KBM-7 (cell line): ENCODE measurements around the gene RNF213.
"Not testable (repeated sequence)": the region's sequence is repeated elsewhere in the genome, so short reads cannot be mapped to it uniquely, and the experiment has no call there.

ENCODE experiments used
- DNase-seq: peaks from one replicate; pipeline ENCODE4 v3.0.0-alpha.2; 2015
- in situ Hi-C: fragments of 300-500 bp; cut with MboI; formaldehyde crosslinking; loops from 2 replicates; pipeline ENCODE4 v1.14.3; 2020; ENCODE audit warnings: low sequenced_read_pairs, low pct_unique_long_range_greater_than_20kb, mixed read lengths

Gene RNF213

DNA sequence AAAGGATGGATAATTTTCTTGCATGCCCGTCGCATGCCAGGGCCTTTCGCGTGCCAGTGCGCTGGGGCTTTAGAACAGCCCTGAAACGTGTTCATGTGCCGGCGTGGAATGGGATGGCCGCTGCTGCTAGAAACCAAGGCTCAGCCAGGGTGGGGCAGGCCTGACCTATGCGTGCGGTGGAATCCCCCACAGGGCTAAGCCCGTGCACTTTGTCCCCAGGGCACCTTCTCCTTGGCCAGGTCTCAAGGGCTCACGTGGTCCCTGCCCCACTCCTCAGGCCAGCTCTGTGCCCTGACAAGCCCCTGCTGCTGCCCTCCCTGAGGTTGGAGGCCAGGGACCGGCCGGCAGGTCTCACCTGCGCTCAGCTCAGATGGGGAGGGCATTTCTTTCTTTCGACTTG, 13.1 kb upstream of the RNF213 start:
- in situ Hi-C loops, result no loop called here
- DNase-seq, result no peak

DNA sequence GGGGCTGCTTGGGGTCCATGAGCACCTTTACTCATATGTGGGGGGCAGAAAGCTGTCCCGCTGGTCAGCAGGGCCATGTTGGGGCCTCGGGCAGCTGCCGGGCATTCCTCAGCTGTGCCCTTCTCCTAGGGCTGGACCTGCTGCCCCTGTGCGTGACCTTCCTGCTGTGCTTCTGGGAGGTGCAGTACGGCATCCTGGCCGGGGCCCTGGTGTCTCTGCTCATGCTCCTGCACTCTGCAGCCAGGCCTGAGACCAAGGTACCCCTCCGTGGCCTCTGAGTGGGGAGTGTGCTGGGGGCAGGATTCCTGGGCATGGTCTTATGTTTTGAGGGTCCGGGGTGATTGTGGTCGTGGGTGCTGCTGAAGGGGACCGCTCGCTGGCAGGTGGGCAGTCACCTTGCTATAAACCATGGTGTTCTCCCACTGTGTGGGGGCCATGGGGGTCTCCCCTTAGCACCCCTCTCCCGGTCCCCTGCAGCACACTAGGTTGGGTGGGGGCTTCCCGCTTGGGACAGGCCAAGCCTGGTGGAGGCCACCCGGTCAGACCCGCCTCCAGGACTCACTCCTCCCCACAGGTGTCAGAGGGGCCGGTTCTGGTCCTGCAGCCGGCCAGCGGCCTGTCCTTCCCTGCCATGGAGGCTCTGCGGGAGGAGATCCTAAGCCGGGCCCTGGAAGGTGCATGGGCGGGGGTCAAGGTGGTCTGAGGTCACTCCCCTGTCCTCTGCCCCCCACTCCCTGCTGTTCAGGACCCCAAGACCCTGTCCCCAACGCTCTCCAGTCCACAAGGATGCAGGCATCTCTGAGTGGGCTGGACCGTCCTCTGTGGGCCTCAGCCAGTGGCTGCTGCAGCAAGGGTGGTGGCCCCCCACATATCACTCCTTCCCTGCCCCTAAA, 12.4 kb upstream of the RNF213 start:
- in situ Hi-C loops, result no loop called here
- DNase-seq, result no peak

DNA sequence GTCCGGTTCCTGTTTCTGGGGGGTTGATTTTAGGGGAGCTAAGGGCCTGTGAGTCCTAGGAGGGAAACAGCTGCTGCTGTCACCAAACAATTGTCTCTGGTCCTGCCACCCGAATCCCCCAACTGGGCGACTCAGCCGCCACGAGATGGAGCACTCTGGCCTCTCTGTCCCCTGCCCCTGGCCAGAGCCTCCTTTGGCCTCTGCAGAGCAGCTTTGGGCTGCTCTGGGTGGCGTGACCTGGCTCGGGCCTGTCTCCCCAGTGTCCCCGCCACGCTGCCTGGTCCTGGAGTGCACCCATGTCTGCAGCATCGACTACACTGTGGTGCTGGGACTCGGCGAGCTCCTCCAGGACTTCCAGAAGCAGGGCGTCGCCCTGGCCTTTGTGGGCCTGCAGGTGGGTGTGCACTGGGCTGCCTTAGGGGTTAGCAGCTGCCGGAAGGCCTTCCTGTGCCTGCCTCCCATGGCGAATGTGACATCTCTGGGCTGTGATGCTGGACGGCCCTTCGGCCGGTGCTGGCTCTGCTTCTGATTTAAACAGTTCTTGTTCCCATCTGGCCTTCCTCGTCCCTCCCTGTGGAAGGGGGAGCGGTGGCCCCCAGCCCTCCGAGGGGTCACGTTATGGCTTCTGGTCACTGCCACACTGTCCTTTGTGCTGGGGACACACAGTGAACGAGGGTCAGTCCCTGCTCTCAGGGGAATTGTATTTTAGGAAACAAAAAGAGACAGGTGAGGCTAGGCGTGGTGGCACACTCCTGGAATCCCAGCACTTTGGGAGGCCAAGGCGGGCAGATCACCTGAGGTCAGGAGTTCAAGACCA, 11.6 kb upstream of the RNF213 start:
- in situ Hi-C loops, result no loop called here
- DNase-seq, result no peak

GRCh38 chr17:80251966-80252365, 8.7 kb upstream of the RNF213 start:
- DNase-seq, result no peak
- in situ Hi-C loops, result no loop called here

DNA sequence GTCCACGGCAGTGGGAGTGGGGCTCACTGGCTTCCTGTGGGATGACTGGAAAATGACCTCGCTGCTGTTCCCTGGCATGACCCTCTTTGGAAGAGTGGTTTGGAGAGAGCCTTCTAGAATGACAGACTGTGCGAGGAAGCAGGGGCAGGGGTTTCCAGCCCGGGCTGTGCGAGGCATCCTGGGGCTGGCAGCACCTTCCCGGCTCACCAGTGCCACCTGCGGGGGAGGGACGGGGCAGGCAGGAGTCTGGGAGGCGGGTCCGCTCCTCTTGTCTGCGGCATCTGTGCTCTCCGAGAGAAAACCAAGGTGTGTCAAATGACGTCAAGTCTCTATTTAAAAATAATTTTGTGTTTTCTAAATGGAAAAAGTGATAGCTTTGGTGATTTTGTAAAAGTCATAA, 7.8 kb upstream of the RNF213 start:
- in situ Hi-C loops, result no loop called here
- peak; percentile 67 for DNase-seq

- DNase-seq, result no peak
- in situ Hi-C loops, result no loop called here
Measured at GRCh38 chr17:80253631-80254395, 6.8 kb upstream of the RNF213 start.

GRCh38 chr17:80254396-80255251, 6.0 kb upstream of the RNF213 start:
- peak; percentile 86 for DNase-seq
- in situ Hi-C loops, result no loop called here

DNA sequence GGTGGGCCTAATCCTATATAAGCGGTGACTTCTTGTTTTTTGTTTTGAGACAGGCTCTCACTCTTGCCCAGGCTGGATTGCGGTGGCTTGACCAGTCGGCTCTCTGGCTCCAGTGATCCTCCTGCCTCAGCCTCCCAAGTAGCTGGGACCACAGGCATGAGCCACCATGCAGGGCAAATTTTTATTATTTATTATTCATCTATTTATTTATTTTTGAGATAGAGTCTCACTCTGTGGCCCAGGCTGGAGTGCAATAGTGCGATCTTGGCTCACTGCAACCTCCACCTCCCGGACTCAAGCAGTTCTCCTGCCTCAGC, 4.7 kb upstream of the RNF213 start:
- DNase-seq, result no peak
- in situ Hi-C loops, result no loop called here

DNA sequence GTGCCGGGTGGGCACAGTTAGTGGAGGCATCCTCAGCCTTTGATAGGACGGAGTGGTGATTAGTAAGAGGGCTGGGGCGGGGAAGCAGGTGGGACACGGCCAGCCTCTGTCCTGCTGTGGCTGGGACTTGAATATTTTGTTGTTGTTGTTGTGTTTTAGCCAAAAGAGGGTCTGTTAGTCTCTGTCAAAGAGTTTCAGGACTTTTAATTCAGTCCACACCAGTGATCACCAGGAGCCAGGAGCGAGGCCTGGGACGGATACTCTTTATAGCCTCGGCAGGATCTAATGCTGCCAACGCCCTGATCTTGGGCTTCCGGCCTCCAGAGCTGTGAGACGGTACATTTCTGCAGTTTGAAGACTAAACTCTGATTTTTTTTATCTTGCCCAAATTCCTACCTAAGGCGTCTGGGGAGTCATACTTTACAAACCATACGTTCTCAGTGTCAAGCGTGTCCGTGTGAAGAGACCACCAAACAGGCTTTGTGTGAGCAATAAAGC, 2.9 kb upstream of the RNF213 start:
- in situ Hi-C loops, result no loop called here
- DNase-seq, result no peak

DNA sequence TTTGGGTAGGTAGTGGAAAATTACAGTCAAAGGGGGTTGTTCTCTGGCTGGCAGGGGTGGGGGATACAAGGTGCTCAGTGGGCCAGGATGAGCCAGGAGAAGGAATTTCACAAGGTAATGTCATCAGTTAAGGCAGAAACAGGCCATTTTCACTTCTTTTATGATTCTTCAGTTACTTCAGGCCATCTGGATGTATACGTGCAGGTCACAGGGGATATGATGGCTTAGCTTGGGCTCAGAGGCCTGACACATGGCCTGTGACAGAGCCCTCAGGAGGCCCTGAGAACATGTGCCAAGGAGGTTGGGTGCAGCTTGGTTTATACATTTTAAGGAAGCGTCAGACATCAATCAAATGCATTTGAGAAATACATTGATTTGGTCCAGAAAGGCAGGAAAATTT, 2.4 kb upstream of the RNF213 start:
- DNase-seq, in situ Hi-C loops: not testable (repeated sequence)

- in situ Hi-C loops, result no loop called here
- no peak for DNase-seq
Measured at GRCh38 chr17:80259457-80260068, 1.1 kb upstream of the RNF213 start.

DNA sequence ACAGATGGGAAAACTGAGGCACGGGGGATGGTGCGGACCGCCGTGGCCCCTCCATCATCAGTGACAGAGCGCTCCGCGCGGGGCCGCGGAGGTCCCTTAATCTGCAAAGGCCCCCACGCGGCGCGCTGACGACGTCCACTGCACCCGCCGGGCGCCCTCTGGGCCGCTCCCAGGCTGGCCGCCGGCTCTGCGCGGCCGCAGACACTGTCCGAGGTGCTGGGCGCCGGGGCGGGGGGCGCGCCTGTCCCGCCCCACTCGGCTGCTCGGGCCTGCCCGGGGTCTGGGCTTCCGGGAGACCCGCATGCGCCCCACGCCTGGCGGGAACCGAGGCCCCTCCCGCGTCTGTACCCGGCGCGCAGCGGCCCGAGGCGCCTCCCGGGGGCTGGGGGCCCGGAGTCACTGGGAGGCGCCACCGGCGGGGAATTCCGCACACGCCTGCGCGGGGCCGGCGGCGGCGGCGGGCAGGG, 550 bp upstream of the RNF213 start:
- in situ Hi-C loops, result no loop called here
- DNase-seq, result peak; percentile 40

GRCh38 chr17:80261159-80261894, 675 bp downstream of the RNF213 start:
- peak; percentile 74 for DNase-seq

GRCh38 chr17:80261895-80262279, 1.2 kb downstream of the RNF213 start:
- DNase-seq, result no peak
- in situ Hi-C loops, result no loop called here

More at GRCh38 chr17:80261159-80261894, 675 bp downstream of the RNF213 start:
- in situ Hi-C loops, result no loop called here

DNA sequence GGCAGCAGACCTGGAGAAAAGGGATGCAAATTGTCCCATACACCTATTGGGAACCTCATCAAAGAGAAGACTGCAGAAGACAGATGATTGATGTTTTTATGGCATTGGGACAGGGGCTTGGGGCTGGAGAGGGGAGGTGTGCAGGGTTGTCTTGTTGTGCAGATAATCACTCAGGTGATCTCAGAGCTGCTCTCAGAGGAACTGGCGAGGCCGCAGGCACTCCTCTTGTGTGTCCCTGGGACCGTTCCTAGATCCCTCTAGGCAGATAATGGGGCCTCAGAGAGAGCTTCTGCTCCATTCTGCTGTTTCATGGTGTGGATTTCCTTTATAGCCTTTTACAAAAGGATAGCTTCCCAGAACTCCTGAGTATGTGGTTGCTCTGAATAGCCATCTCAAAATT, 1.6 kb downstream of the RNF213 start:
- DNase-seq, result no peak
- in situ Hi-C loops, result no loop called here

DNA sequence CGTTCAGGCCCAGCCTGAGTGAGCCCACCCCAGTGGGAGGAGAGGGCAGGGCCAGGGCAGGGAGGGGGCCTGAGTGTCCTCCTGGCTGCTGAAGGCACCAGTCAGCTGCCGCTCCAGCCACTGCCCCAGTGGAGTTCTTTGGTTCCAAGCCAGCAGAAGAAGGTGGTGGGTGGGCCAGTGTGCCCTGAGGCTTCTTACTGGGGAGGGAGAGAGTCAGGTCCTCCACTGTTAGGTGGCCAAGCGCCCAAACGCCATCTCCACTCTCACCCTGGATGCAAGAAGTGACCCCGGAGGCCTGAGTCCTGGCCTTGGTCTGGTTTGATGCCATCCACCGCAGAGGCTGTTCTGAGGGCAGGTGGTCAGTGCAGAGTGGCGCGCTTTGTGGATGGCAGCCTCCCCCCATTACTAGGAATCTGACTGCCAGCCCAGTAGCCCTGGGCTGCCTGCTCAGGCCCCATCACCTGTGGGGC, 2.2 kb downstream of the RNF213 start:
- in situ Hi-C loops, result no loop called here
- DNase-seq, result no peak
